A673 (cell line): ENCODE measurements around the gene OBSCN.

Experiments used
- CTCF ChIP-seq: fragments of 300-800, 200-600 bp; sonication (generic); conservative IDR thresholded peaks from 2 replicates; pipeline ENCODE4 v1.5.1; 2017; ENCODE audit warnings: low read depth, mild to moderate bottlenecking, antibody characterized with exemption, low read length, moderate library complexity, mixed read lengths
- EZH2 ChIP-seq: fragments of 200-600 bp; sonication (generic); IDR thresholded peaks from 2 replicates; pipeline ENCODE4 v1.6.1; 2017; ENCODE audit warnings: borderline replicate concordance, low read depth, mild to moderate bottlenecking, mixed read lengths, antibody characterized with exemption, low read length; ENCODE audit not compliant: poor library complexity, severe bottlenecking

DNA sequence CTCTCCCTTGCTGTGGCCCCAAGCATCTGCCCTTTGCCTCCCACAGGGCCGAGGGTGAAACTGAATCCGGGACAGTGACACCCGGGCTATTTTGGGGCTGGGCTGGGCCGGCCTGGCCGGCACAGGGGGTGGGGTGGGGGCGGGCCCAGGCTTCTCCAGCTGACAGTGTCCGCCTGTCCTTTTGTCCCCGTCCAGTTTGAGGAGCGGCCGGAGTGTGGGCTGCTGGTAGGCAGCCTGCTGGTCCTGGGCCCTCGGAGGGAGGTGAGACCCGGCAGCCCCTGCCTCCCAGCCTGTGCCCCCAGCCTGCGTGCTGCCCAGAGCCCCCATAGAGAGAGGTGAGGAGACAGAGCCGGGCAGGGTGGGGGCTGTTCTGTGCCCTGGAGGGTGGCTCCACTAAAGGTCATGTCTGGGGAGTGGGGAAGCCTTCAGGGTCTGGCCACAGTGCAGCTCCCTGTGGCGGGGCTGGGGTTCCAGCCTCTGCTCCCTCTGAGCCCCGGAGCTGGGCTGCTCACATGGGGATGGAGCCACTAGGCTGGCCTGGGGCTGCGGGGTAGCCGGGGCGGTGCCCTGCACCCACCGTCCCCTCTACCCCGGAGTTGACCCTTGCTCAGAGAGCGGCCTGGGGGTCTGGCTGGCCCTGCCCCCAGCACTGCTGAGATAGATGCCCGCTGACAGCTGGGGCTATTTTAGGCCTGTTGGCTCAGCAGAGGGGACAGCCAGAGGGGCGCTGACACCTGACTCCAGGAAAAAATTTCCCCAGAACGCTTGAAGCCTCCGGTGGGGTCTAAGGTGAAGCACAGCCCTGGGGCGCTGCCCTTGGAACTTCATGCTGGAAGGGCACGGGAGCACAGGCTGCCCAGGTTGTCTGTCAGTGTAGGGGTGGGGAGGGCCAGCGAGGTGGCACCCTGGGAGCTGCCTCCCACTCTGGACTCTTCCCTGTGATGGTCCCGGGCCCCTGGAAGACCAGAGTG, at the start of gene OBSCN:
- TF ChIP-seq CTCF (no peak), EZH2 (no peak)
